ENCODE data around the gene RBM20. TPM values are rescaled to one million over a fixed set of nuclear protein-coding genes. Genes with fewer than 3 reads are reported as not detected.
A peak's percentile ranks its signal among the peaks of the same experiment; 100 is the strongest.

RBM20 gene
- total and polyA plus RNA-seq, 7 donors, result 0.23 to 7.8 (median 5.4) TPM; not detected in 1

DNA sequence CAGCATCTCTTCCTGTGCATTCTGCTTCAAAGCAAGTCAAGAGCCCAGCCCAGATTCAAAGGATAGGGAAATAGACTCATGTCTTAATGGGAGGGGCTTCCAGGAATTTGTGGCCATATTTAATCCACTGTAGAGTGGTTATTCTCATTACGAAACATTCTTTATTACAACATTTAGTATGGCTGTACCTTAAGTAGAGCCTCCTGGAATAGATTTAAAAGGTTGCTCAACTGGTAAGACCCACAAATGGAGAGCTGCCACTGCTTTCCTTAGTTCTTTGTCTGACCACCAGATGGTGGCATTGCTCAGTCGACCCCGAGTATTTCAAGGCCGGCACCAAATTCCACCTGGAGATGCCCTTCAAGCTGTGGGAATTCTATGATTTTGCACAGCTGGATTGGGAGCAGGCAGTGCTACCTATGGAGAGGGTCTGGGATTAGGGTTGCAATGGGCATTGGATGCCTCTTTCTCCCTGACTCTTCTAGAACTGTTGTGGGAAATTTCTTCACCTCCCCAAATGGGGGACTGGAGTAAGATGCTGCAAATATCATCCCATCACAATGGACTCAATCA, 102.2 kb downstream of the RBM20 start:
- intact Hi-C loops (cut with DNase I), result loop anchor here (2.0 to 5.0 kb wide), 2 partner anchors 61 to 146 kb away; no protein-coding TSS in a partner anchor
- Histone ChIP-seq H3K27me3 (no peaks in the 10 kb centered on the region), H3K4me3 (no peak overlapping the region), H3K36me3 (no peaks in the 10 kb centered on the region), H3K4me1 (peaks cover 0 to 25% (median 3%) of the 10 kb centered on the region in 4 donors), H3K9me3 (no peaks in the 10 kb centered on the region), H3K27ac (peak overlapping the region in 2 of 4 donors; percentile 8 to 23)
- TF ChIP-seq POLR2A (IDR thresholded peaks at IDR 0.05), result no peak
- TF ChIP-seq, protein P1, sequence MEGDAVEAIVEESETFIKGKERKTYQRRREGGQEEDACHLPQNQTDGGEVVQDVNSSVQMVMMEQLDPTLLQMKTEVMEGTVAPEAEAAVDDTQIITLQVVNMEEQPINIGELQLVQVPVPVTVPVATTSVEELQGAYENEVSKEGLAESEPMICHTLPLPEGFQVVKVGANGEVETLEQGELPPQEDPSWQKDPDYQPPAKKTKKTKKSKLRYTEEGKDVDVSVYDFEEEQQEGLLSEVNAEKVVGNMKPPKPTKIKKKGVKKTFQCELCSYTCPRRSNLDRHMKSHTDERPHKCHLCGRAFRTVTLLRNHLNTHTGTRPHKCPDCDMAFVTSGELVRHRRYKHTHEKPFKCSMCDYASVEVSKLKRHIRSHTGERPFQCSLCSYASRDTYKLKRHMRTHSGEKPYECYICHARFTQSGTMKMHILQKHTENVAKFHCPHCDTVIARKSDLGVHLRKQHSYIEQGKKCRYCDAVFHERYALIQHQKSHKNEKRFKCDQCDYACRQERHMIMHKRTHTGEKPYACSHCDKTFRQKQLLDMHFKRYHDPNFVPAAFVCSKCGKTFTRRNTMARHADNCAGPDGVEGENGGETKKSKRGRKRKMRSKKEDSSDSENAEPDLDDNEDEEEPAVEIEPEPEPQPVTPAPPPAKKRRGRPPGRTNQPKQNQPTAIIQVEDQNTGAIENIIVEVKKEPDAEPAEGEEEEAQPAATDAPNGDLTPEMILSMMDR (IDR thresholded peaks at IDR 0.05), result peak; percentile 58 to 84 (median 80)
- no peak for TF ChIP-seq EP300 (IDR thresholded peaks at IDR 0.05)
- WGBS, 2 donors, result 1 to 11% methylated on average over 4 of the region's 4 CpGs
- peak; percentile 75 for DNase-seq

DNA sequence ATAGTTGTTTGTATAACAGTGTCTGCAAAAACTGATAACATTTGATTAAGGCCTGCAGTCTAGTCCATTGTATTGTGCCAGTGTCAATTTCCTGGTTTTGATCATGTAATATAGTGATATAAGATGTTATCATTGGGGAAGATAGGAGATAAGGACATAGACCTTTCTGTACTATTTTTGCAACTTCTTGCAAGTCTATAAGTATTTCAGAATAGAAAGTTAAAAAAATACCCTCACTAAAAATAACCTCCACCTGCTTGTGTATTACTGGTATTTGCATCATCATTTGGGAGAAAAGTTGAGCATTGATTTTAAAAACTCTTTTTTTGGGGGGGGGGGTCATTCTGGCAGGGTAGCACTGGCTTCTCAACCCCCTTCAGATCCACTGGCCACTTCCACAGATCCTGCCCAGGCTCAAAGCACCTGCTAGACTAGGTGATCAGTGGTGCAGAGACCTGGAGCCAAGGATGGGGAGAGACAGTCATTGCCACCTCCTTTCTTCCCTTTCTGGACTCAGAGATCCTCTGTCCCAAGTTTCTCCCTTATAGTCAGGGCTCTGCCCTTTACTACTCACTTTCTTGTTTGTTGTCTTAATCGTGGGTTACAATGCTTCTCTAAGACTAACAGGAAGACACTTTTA, 103.0 kb downstream of the RBM20 start:
- no peak for DNase-seq
- no peak for TF ChIP-seq POLR2AphosphoS5 (IDR thresholded peaks at IDR 0.05)
- TF ChIP-seq POLR2A (IDR thresholded peaks at IDR 0.05), result no peak
- TF ChIP-seq, protein P1 (IDR thresholded peaks at IDR 0.05), result no peak
- TF ChIP-seq EP300 (IDR thresholded peaks at IDR 0.05), result no peak
- Histone ChIP-seq H3K36me3 (no peaks in the 10 kb centered on the region), H3K4me1 (peaks cover 0 to 21% (median 3%) of the 10 kb centered on the region in 4 donors), H3K4me3 (no peak overlapping the region), H3K27ac (no peak overlapping the region), H3K9me3 (no peaks in the 10 kb centered on the region), H3K27me3 (no peaks in the 10 kb centered on the region)
- 3 to 14% methylated on average over 1 of the region's 1 CpG for WGBS, 2 donors
- intact Hi-C loops (cut with DNase I), result loop anchor here (2.0 to 5.0 kb wide), 2 partner anchors 60 to 146 kb away; no protein-coding TSS in a partner anchor

DNA sequence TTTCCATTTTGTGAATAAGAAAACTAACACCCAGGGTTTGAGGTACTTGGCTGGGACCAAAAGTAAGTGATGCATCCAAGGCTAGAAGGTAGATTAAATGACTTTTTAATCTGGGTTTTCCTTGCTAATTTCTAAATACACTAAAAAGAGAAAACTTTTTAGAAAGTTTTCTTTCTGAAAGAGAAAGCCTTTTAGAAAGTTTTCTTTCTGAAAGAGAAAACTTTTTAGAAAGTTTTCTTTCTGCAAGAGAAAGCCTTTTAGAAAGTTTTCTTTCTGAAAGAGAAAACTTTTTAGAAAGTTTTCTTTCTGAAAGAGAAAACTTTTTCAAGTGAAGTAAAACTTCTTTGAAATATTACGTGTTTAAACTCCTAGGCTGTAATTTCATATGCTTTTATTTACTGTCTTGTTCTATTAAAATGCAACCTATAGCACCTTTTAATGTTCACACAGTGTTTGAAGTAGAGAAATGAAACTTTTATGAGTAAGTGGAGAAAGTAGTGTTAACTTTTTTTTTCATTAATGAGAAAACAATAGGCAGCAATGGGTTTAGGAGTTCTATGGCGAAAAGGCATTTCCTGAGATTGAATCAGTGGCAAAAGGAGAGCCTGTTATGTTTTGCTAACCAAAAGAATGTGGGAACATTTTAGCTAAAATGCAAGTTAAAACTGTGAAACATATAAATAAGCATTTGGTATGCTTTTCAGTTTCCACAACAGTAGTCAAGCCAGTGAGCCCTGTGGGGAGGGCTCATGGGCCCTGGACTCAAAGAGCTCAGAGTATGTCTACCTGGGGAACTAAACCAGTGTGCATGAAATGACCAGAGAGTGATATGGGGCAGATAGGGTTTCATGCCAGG, 103.7 kb downstream of the RBM20 start:
- H3K4me1 ChIP-seq, result peaks cover 0 to 18% (median 3%) of the 10 kb centered on the region in 4 donors
- H3K9me3 ChIP-seq, result no peaks in the 10 kb centered on the region
- H3K4me3 ChIP-seq, result no peak overlapping the region
- WGBS, 2 donors, result 74 to 76% methylated on average over 2 of the region's 2 CpGs
- intact Hi-C loops (cut with DNase I), result loop anchor here (2.0 to 5.0 kb wide), 2 partner anchors 59 to 145 kb away; no protein-coding TSS in a partner anchor
- H3K27ac ChIP-seq, result no peak overlapping the region
- H3K27me3 ChIP-seq, result no peaks in the 10 kb centered on the region
- TF ChIP-seq, protein P1 (IDR thresholded peaks at IDR 0.05), result no peak
- no peak for TF ChIP-seq POLR2A (IDR thresholded peaks at IDR 0.05)
- no peak for TF ChIP-seq EP300 (IDR thresholded peaks at IDR 0.05)
- TF ChIP-seq POLR2AphosphoS5 (IDR thresholded peaks at IDR 0.05), result no peak
- H3K36me3 ChIP-seq, result no peaks in the 10 kb centered on the region
- DNase-seq, result no peak

DNA sequence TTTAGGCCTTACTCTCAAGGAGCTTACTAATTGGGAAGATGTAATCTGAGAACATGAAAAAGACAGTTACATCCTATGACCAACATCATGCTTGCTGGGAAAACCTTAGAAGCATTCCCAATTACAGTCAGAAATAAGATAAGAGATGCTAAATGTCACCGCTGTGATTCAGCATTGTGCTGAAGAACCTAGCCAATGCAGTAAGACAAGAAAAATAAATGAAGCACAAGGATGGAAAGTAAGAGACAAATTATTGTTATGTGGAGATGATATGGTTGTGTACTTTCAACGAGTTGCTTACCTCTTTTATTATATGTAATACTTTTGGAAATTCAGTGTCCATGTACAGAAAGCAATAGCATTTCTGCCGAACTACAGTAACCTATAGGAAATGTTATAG, 104.8 kb downstream of the RBM20 start:
- intact Hi-C loops (cut with DNase I), result loop anchor here (5.0 kb wide), 1 partner anchor 58 kb away; no protein-coding TSS in a partner anchor
- DNase-seq, result no peak
- WGBS, 2 donors, result 61 to 77% methylated on average over 3 of the region's 3 CpGs

More for the DNA sequence above, 104.8 kb downstream of the RBM20 start:
- H3K4me3 ChIP-seq, result no peak overlapping the region
- TF ChIP-seq, protein P1 (IDR thresholded peaks at IDR 0.05), result no peak
- TF ChIP-seq EP300 (IDR thresholded peaks at IDR 0.05) (no peak), POLR2AphosphoS5 (IDR thresholded peaks at IDR 0.05) (no peak), POLR2A (IDR thresholded peaks at IDR 0.05) (no peak)
- H3K27ac ChIP-seq, result no peak overlapping the region
- no peaks in the 10 kb centered on the region for H3K9me3 ChIP-seq
- H3K27me3 ChIP-seq, result no peaks in the 10 kb centered on the region
- H3K36me3 ChIP-seq, result no peaks in the 10 kb centered on the region
- peaks cover 0 to 18% (median 3%) of the 10 kb centered on the region in 4 donors for H3K4me1 ChIP-seq

Data from sigmoid colon (tissue), 7 donors.